ENCODE measurements around the gene RNASEH2B.

The RNASEH2B gene

GRCh38 chr13:50908371-50908770 lies 1.2 kb upstream of the RNASEH2B start:
- no peak for DNase-seq

GRCh38 chr13:50910485-50910805 lies 854 bp downstream of the RNASEH2B start:
- peak in 1 of 2 donors; percentile 63 for DNase-seq

- DNase-seq = no peak
Measured at GRCh38 chr13:50911081-50911631, 1.6 kb downstream of the RNASEH2B start.

- DNase-seq = peak; percentile 62 to 93
Measured at GRCh38 chr13:50911937-50912795, 2.6 kb downstream of the RNASEH2B start.

- no peak for DNase-seq
Measured at GRCh38 chr13:50912851-50913250, 3.3 kb downstream of the RNASEH2B start.

GRCh38 chr13:50914176-50914700 lies 4.6 kb downstream of the RNASEH2B start:
- DNase-seq = no peak

- peak in 1 of 2 donors; percentile 27 for DNase-seq
Measured at GRCh38 chr13:50914848-50915247, 5.3 kb downstream of the RNASEH2B start.

GRCh38 chr13:50915565-50915964 lies 6.0 kb downstream of the RNASEH2B start:
- DNase-seq = no peak

- peak; percentile 20 to 84 for DNase-seq
Measured at GRCh38 chr13:50916701-50917184, 7.2 kb downstream of the RNASEH2B start.

GRCh38 chr13:50917572-50917971 lies 8.0 kb downstream of the RNASEH2B start:
- DNase-seq = no peak

- DNase-seq = no peak
Measured at GRCh38 chr13:50918567-50918966, 9.0 kb downstream of the RNASEH2B start.

- DNase-seq = no peak
Measured at GRCh38 chr13:50919277-50919676, 9.7 kb downstream of the RNASEH2B start.

GRCh38 chr13:50921706-50922105 lies 12.1 kb downstream of the RNASEH2B start:
- no peak for DNase-seq

- DNase-seq = peak in 1 of 2 donors; percentile 14
Measured at GRCh38 chr13:50923272-50923671, 13.7 kb downstream of the RNASEH2B start.

GRCh38 chr13:50924025-50924424 lies 14.4 kb downstream of the RNASEH2B start:
- DNase-seq = no peak

GRCh38 chr13:50927701-50928100 lies 18.1 kb downstream of the RNASEH2B start:
- DNase-seq = peak in 1 of 2 donors; percentile 18

GRCh38 chr13:50928102-50928501 lies 18.5 kb downstream of the RNASEH2B start:
- DNase-seq = no peak

- no peak for DNase-seq
Measured at GRCh38 chr13:50928659-50929462, 19.3 kb downstream of the RNASEH2B start.

- no peak for DNase-seq
Measured at GRCh38 chr13:50932091-50932490, 22.5 kb downstream of the RNASEH2B start.

GRCh38 chr13:50934735-50935435 lies 25.3 kb downstream of the RNASEH2B start:
- DNase-seq = no peak

GRCh38 chr13:50936679-50937078 lies 27.1 kb downstream of the RNASEH2B start:
- no peak for DNase-seq

- no peak for DNase-seq
Measured at GRCh38 chr13:50940509-50940908, 30.9 kb downstream of the RNASEH2B start.

- DNase-seq = no peak
Measured at GRCh38 chr13:50941146-50941545, 31.6 kb downstream of the RNASEH2B start.
